NCI-H510A treated with DMSO at 0.1 percent for 48 hours (cell line): ENCODE measurements around the gene CAMLG.
"Not testable (repeated sequence)": the region's sequence is repeated elsewhere in the genome, so short reads cannot be mapped to it uniquely, and the experiment has no call there.

ENCODE experiments used
- DNase-seq: peaks from one replicate; lab custom pipeline; 2025; lab: John Stamatoyannopoulos, UW

CAMLG gene

DNA sequence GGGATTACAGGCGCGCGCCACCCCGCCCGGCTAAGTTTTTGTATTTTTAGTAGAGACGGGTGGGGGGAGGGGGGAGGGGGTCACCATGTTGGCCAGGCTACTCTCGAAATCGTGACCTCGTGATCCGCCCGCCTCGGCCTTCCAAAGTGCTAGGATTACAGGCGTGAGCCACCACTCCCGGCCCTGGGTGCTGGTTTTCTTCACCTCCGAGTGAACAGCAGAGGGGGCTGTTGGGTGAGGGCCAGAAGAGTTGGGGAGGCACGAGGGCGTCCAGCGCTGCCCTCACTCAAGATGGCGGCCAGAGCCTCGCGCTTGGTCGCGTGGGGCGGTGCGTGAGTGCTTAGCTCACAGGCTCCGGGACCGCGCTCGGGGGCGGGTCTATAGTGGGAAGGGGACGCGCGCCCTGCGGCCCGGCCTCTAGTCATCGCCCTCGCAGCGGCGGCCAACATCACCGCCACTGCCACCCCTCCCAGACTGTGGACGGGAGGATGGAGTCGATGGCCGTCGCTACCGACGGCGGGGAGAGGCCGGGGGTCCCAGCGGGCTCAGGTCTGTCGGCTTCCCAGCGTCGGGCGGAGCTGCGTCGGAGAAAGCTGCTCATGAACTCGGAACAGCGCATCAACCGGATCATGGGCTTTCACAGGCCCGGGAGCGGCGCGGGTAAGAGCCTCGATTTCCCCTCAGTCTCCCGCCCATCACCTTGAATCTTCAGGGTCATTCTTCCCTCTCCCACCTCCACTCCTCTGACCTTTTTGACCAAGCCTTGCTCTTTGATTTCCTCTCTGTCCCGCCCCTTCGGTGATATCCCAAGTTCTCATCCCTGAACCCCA lies at the start of gene CAMLG:
Gene CAMLG (plus strand): TSS at position 416 of the 830 bp plus-strand sequence. CDS start 73 bp downstream, at position 489.
- peak; percentile 75 for DNase-seq

DNA sequence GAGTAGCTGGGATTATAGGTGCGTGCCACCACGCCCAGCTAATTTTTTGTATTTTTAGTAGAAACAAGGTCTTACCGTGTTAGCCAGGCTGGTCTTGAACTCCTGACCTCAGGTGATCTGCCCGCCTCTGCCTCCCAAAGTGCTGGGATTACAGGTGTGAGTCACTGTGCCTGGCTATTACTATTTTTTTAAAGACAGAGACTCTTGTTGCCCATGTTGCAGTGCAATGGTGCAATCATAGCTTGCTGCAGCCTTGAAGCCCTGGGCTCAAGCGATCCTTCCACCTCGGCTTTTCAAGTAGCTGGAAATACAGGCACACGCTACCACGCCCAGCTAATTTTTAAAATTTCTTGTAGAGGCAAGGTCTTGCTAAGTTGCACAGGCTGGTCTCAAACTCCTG lies 48.2 kb upstream of the CAMLG start:
- DNase-seq, result not testable (repeated sequence)

DNA sequence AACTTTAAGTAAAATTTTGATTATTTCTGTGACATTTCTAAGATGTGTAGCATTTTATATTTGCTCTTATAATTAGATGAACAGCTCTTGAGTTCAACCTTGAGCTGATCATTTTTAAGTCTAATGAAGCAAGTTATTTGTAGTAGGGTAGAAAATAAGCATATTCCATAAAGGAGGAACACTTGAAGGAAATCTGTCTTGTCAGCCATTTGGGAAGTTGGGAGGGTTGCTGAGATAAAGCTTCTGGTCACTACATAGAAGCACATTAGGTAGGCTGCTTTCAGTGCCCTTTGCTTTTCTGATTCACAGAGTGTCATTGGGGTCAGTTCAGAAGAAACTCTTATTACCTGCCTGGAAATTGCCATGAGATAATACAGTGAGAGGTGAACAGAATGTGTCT lies 45.6 kb upstream of the CAMLG start:
- DNase-seq, result no peak

DNA sequence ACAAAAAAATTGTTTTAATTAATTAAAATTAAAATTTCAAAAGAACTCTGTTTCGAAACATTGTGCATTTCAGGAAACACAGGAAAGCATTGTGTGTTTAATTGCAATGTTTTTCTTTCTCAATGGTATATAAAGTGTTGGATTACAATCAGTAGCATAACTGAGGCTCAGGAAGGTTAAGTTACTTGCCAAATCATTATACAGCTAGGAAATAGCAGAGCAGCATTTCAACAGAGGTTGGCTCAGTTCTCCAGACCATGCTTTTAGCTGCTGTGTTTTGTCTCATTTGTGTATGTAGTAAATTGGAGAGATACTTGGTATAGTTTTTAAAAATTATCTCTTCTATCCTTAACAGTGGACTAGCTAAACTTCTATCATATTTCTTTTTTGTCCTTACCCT lies 30.0 kb upstream of the CAMLG start:
- DNase-seq, result no peak

DNA sequence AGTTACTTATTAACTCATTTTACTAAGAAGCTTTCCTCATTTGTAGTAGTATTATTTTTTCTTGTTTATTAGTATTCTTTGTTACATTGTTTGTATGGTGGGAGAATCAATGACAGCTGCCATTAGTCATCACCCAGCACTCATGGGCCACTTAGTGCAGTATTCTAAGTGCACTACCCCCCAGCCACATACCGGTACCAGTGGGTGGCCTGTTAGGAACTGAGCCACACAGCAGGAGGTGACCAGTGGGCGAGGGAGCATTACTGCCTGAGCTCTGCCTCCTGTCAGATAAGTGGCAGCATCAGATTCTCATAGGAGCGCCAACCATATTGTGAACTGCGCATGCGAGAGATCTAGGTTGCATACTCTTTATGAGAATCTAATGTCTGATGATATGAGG lies 24.2 kb upstream of the CAMLG start:
- DNase-seq, result no peak

DNA sequence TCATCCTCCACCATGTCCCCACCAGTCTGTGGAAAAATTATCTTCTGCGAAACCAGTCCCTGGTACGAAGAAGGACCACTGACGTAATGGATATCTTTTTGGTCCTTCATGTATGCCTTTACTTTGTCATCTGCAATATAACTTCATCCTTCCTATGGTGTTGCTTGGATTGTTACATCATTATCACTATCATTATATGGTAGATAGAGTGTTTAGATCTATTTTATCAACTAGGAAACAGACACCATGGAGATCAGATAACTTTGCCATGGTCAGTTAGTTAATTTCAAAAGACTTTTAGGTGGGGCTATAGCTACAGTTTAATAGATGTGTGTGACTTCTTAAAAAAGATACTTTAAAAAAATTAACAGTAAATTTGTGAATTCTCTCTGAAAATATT lies 23.8 kb upstream of the CAMLG start:
- no peak for DNase-seq

DNA sequence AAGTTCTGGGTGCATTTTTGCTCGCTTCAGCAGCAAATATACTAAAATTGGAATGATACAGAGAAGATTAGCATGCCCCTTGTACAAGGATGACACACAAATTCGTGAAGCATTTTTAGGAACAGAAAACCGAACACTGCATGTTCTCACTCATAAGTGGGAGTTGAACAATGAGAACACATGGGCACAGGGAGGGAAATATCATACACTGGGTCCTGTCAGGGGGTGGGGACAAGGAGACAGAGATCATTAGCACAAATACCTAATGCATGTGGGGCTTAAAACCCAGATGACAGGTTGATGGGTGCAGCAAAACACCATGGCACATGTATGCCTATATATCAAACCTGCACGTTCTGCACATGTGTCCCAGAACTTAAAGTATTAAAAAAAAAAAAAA lies 22.9 kb upstream of the CAMLG start:
- DNase-seq, result not testable (repeated sequence)

DNA sequence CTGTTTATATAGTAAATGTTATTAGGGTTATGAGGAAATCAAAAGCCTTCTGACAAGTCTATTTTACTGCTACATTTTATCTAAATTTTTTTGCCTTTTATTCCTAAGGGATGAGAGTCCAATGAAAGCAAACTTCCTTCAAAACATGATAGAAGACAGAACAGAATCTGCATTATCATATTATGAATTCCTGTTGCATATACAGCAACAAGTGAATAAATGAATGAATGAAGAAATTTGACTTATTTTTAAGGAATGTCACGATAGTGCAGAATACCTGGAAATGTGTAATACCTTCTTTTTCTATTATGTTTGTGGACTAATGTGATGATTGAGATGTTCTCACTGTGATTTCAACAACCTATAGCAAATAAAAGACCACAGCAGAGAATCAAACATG lies 13.5 kb upstream of the CAMLG start:
- DNase-seq, result no peak

DNA sequence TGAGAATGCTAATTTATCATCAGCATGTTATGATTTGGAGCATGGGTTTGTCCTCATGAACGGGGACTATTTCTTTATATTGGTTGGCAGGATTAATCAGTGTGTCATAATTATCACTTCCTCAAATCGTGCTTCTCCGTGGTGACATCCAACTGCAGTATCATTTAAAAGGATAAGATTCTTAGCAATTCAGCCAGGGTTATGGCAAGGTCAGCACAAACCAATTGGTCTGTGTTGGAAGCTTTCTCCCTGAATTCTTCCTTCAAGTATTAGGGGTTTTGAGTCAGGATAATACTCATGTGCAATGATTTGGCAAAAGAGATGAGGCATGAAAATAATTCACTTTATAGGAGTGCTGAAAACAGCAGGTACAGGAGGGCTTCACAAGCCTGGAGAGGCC lies 5.5 kb upstream of the CAMLG start:
- no peak for DNase-seq

DNA sequence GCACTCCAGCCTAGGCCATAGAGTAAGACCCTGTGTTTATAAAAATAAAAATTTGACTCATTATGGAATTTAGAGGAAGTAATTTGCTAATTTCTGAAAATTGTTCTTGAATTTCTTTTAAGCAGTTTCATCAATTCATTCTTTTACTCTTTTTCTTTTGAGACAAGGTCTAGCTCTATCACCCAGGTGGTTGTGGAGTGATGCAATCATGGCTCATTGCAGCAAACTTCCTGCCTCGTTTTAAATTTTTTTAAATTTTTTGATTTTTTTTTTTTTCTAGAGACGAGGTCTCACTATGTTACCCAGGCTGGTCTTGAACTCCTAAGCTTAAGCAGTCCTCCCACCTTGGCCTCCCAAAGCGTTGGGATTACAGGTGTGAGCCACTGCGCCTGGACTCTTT lies 3.1 kb upstream of the CAMLG start:
- no peak for DNase-seq

DNA sequence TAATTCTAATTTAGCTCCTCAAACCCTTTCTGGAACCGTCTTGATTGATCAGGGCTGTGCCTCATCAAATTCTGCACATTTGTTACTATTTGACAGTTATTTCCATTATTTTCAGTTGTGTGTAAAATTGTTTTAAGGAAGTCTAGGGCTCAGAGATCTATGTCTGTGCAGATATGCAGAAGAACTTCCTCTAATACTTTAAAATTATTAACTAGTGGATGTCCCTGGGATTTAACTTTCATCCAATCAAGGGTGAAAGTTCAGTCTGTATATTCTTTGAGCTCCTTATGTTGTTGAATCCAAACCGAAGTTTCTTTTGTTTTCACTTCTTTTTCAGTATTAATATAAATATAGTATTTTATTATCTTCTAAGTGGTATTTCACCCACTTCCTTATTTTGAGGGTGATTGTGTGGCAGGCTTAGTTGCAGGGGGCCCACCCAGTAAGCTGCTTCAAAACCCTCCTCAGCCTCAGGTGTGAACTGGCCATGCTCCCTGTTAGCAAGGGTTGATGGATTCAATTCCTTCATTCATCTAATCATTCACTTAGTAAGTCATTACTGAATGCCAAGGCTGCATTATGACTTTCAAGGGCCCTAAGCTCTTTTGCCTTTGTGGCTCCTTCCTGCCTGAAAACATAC lies 2.1 kb upstream of the CAMLG start:
- DNase-seq, result no peak

DNA sequence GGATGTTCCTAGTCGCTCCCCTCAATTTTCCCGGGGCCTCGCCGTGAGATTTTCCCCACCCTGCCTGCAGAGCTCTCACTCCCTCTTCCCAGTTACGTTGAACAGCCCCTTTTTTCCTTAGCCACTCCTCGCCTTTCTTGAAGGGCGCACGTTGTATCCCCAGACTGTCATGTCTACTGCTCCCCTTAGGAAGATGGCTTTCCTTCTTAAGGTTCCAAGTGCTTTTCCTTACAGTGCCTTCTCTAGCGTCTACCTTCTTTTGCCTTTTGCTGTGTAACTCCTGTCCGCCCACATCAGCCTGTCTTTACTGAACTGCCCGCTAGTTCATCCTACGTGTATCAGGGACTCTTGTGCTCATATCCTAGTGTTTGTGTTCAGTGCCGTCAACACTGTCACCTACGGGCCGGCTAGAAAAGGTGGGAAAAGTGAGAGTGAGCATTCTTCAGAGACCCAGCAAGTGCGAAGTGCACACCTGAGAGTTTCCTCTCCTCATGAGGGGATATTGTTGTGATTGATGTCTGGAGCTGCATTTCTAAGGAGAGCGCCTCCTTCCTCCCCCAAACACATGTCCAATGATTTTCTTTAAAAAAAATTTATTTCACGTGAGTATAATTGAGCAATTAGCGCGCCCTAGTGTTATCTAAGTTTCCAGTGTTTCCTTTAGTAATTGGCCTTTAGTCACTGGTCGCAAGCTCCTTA lies 764 bp downstream of the CAMLG start:
- DNase-seq, result peak; percentile 34

DNA sequence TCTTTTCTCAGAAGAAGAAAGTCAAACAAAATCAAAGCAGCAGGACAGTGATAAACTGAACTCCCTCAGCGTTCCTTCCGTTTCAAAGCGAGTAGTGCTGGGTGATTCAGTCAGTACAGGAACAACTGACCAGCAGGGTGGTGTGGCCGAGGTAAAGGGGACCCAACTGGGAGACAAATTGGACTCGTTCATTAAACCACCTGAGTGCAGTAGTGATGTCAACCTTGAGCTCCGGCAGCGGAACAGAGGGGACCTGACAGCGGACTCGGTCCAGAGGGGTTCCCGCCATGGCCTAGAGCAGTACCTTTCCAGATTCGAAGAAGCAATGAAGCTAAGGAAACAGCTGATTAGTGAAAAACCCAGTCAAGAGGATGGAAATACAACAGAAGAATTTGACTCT lies 2.7 kb downstream of the CAMLG start:
- no peak for DNase-seq

DNA sequence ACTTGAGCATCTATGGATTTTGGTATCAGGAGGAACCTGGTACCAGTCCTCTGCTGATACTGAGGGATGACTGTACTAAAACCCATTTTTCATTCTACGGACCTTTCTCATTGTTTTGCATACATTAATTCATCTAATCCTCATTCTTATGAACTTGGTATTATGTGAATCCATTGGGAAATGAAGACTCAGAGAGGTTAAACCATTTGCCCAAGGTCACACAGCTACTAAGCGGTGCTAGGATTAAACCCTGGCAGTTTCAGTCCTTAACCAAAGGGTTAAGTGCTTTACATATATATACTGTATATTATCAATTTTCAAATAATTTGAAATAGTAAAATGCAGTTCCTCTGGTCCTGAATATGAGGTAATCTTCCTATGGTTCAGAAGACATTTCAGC lies 3.8 kb downstream of the CAMLG start:
- no peak for DNase-seq

DNA sequence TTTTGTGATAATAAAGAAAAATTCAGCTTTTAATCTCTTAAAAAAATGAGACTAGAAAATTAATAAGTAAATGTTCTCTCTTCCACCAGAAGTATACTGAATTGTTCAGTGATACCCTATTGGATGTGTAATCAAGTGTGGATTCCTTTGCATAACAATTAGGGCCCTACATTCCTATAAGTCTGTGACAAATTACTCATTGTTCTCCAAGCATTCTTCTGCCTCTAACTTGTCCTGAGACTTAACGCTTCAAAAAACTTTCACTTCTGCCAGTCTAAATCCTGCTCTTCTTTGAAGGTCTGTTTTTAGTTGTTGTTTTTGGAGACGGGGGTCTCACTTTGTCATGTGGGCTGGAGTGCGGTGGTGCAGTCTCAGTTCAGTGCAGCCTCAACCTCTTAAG lies 11.1 kb downstream of the CAMLG start:
- no peak for DNase-seq

DNA sequence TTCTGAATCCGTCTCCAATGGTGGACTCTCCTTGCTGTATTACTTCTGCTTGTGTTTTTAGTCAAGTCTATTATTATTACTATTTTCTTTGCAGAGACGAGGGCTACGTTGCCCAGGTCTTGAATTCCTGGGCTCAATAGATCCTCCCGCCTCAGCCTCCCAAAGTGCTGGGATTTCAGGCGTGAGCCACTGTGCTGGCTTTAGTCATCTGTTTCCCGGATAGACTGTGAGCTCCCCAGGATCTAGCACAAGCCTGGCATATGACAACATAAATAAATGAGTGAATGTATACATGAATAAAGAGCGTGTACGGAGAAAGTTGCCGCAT lies 19.8 kb downstream of the CAMLG start:
- no peak for DNase-seq

DNA sequence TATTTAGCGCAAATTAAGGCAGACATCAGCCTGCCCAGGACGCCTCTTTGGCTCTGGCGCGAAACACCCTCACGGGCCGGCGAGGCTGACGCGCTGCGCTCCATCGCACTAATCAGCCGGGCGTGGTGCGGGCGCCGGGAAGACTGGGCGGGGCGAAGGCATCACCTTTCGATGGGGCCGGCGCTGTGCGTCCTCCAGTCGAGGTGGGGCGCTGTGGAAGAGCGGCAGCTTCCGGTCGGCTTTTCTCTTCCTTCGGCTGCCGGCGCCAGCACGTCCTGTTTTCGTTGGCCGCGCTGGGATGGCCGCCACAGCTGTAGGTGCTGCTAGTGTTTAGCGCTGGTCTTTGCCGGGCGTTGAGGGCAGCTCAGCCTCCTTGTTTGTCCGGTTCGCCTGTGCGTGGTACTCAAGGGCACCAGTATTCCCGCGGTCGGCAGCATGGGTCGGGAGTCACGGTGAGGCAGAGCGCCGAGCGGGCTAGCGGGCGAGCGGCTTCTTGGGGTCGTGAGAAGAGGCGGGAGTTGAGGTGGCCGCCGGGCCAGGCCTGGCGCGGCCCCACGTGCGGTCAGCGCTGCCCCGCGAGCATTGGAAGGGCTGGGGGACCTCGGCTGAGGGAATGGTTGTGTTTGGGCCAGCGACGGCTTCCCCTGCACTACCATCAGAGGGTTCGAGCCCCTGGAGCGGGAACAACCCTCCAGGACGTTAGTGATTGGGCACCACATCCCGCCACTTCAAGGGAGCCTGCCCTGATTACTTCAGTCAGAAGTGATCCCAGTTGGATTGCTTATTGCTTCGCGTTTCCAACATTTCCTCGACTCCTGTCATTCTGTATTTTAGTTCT lies 20.4 kb downstream of the CAMLG start, which contains the start of gene DDX46:
Gene DDX46 (plus strand): TSS at position 276 of the 838 bp plus-strand sequence. CDS start 160 bp downstream, at position 436.
- peak; percentile 72 for DNase-seq

DNA sequence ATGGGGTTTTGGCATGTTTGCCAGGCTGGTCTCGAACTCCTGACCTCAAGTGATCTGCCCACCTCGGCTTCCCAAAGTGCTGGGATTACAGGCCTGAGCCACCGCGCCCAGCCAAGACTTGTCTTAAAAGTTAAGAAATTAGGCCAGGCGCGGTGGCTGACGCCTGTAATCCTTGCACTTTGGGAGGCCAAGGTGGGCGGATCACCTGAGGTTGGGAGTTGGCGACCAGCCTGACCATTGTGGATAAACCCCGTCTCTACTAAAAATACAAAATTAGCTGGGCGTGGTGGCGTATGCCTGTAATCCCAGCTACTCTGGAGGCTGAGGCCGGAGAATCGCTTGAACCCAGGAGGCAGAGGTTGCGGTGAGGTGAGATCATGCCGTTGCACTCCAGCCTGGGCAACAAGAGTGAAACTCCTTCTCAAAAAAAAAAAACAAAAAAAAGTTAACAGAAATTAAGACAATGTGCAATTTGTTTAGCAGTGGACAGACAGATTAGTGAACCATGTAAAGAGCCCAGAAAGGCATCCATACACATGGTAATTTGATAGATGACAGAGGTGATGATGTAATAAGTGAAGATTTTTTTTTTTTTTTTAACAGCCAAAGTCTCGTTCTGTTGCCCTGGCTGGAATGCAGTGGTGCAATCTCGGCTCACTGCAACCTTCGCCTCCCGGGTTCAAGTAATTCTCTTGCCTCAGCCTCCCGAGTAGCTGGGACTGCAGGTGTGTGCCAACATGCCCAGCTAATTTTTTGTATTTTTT lies 29.4 kb downstream of the CAMLG start:
- DNase-seq, result not testable (repeated sequence)

DNA sequence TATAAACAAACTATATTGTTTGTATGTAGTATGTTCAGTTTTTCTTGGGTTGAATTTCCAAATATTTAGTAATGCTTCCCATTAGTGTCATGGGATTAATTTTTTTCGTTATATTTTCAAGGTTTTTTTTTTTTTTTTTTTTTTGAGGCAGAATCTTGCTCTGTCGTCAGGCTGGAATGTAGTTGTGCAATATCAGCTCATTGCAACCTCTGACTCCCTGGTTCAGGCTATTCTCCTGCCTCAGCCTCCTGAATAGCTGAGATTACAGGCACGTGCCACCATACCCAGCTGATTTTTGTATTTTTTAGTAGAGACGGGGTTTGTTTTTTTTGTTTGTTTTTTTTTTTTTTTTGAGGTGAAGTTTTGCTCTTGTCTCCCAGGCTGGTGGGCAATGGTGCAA lies 30.9 kb downstream of the CAMLG start:
- DNase-seq, result no peak

DNA sequence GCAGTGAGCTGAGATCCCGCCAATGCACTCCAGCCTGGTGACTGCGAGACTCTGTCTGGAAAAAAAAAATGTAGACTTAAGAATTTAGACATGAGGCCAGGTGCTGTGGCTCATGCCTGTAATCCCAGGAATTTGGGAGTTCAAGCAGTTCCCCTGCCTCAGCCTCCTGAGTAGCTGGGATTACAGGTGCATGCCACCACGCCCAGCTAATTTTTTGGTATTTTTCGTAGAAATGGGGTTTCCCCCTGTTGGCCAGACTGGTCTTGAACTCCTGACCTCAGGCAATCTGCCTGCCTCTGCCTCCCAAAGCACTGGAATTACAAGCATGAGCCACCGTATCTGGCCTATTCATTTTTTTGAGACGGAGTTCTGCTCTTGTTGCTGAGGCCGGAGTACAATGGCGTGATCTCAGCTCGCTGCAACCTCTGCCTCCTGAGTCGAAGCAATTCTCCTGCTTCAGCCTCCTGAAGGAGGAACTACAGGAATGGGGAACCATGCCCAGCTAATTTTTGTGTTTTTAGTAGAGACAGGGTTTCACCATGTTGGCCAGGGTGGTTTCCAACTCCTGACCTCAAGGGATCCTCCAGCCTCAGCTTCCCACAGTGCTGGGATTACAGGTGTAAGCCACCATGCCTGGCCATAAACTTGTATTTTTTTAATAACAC lies 34.2 kb downstream of the CAMLG start:
- DNase-seq, result no peak

DNA sequence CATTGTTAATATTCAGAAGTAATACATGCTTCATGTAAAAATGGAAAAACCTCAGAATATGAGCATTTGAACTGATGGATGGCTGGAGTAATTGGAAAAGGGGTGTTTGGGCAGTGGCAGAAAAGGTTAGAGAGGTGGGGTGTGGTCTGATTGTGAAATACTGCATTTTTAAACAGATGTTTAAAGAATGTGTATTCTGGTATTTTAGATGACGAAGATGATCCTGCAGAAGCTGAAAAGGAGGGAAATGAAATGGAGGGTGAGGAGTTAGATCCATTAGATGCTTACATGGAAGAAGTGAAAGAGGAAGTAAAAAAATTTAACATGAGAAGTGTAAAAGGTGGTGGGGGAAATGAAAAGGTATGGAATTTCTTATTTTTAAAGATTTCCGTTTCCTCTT lies 39.0 kb downstream of the CAMLG start:
- DNase-seq, result no peak
